Transverse colon (tissue), 4 donors: ENCODE measurements around the gene NYNRIN. TPM values are rescaled to one million over a fixed set of nuclear protein-coding genes. Genes with fewer than 3 reads are reported as not detected.

Source experiments
- DNase-seq: peaks from one replicate; pipeline ENCODE4 v3.0.0-alpha.2; 2019
- H3K27ac ChIP-seq, 4 donors: fragments of 200-600 bp; sonication (generic); 2 replicates each; pipeline ENCODE4 v1.5.1; 2016 to 2018; ENCODE audit warnings: inconsistent platforms in 4 of 4
- H3K27me3 ChIP-seq: fragments of 200-600 bp; sonication (generic); 2 replicates; pipeline ENCODE4 v1.5.1; 2017; ENCODE audit warnings: inconsistent platforms
- H3K36me3 ChIP-seq, 4 donors: fragments of 200-600 bp; sonication (generic); 2 replicates each; pipeline ENCODE4 v1.5.1; 2017 to 2019; ENCODE audit warnings: inconsistent platforms in 4 of 4
- H3K4me1 ChIP-seq, 4 donors: fragments of 200-600 bp; sonication (generic); 2 replicates each; pipeline ENCODE4 v1.5.1; 2017 to 2020; ENCODE audit warnings: inconsistent platforms in 4 of 4
- H3K4me3 ChIP-seq, 4 donors: fragments of 200-600 bp; sonication (generic); 1 replicate in 1 of 4; 2 replicates in 3 of 4; pipeline versions ENCODE4 v1.5.1 to v1.6.1; 2017 to 2019; ENCODE audit warnings: inconsistent platforms in 4 of 4
- H3K9me3 ChIP-seq, 2 donors: fragments of 200-600 bp; sonication (generic); 2 replicates each; pipeline ENCODE4 v1.5.1; 2017 to 2019; ENCODE audit warnings: inconsistent platforms in 2 of 2
- EP300 ChIP-seq: sonication (generic); formaldehyde crosslinking; IDR thresholded peaks from one replicate; pipeline ENCODE4 v1.6.1; 2017; ENCODE audit warnings: antibody characterized with exemption, low read depth
- POLR2A ChIP-seq: fragments of 450-650 bp; IDR thresholded peaks from one replicate; pipeline ENCODE4 v1.6.1; 2016; ENCODE audit warnings: antibody characterized with exemption, mild to moderate bottlenecking, moderate library complexity
- POLR2AphosphoS5 ChIP-seq, 3 donors: sonication (generic); formaldehyde crosslinking; IDR thresholded peaks; one replicate each; pipeline ENCODE4 v1.6.1; 2016; ENCODE audit warnings: antibody characterized with exemption in 3 of 3
- WGBS, 2 donors: methylation state at CpG; one replicate each; pipeline ENCODE4 v1.1.5; 2018; ENCODE audit warnings: low coverage in 1 of 2; 5-methylcytosine and 5-hydroxymethylcytosine counted together
- in situ Hi-C, 4 donors: fragments of 200-750 bp; cut with MboI; loops; one replicate each; pipeline versions ENCODE4 v1.15.0 to v1.15.1; 2017; ENCODE audit warnings: low sequenced_read_pairs in 3 of 4, low pct_ligation_motif_present in 1 of 4, low pct_unique_long_range_greater_than_20kb in 1 of 4
- intact Hi-C: fragments of 100-400 bp; cut with DNase I; formaldehyde crosslinking; loops from one replicate; pipeline ENCODE4 v1.15.1; 2023; ENCODE audit warnings: low total_unique reads
- total RNA-seq, 4 donors: library from RNA; depleted of rRNA; stranded (reverse); fragments of >200 nt; gene quantifications; one replicate each; pipeline ENCODE4 v1.1.0, GENCODE V29; 2016
- TF ChIP-seq, protein P1 (sequence below), 5 experiments: fragments of 200-600 bp in 3 of 5; fragments of 450-650 bp in 2 of 5; sonication (generic) in 3 of 5; IDR thresholded peaks; 1 replicate in 2 of 5; 2 replicates in 3 of 5; pipeline ENCODE4 v1.5.1; 2016 to 2017; ENCODE audit warnings: antibody characterized with exemption in 5 of 5, inconsistent platforms in 3 of 5, mild to moderate bottlenecking in 2 of 5, moderate library complexity in 1 of 5

NYNRIN gene
- total RNA-seq, 4 donors from 2014 or later = 2.6 to 11.4 (median 9.0) TPM

DNA sequence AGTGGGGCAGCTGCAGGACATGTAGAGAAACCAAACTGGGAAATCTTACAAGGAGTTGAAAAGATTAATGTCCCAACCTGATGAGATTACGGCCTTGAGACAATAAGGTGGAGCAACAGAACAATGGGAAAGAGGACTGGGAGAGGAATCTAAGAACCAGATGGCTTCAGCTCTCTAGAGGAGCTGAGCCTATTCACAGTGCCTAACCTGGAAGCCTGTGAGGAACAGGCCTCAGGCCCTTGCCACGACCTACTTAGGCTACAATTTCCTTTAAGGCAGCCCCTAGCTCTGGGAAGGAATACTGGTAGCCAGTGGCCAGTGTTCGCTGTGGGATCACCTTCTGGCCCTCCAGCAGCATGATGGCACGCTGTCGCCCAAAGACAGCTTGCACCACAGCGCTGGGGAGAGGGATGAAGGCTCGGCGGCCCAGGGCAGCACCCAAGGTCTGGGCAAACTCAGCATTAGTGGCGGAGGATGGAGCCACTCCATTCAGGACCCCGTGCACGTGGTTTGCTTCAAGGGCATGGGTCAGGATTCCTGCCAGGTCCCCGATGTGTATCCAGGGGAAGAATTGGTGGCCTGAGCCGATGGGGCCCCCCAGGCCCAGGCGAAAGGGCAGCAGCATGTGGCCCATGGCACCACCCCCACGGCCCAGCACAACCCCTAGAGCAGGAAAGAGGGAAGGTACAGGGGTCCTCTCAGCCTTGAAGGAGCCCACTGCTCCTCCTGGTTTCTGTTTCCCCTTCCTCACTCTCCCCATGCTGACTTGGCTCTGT lies 41.2 kb downstream of the NYNRIN start:
- intact Hi-C loops (loop anchor here (5.0 kb wide), 1 partner anchor 208 kb away; the partner anchor contains the start of genes GMPR2 and NEDD8), in situ Hi-C loops (loop anchor here (10.0 to 25.0 kb wide), 5 partner anchors 75 to 203 kb away; partner anchors contain the start of genes TINF2 (in 4 of the 4), GMPR2 (in 3 of the 4), NEDD8 (in 3 of the 4) and ADCY4 (in 2 of the 4))
- peaks cover 7 to 51% (median 14%) of the 10 kb centered on the region in 4 donors for H3K4me1 ChIP-seq
- WGBS, 2 donors = 63 to 77% methylated on average over 2 to 15 of the region's 15 CpGs
- TF ChIP-seq, protein P1, sequence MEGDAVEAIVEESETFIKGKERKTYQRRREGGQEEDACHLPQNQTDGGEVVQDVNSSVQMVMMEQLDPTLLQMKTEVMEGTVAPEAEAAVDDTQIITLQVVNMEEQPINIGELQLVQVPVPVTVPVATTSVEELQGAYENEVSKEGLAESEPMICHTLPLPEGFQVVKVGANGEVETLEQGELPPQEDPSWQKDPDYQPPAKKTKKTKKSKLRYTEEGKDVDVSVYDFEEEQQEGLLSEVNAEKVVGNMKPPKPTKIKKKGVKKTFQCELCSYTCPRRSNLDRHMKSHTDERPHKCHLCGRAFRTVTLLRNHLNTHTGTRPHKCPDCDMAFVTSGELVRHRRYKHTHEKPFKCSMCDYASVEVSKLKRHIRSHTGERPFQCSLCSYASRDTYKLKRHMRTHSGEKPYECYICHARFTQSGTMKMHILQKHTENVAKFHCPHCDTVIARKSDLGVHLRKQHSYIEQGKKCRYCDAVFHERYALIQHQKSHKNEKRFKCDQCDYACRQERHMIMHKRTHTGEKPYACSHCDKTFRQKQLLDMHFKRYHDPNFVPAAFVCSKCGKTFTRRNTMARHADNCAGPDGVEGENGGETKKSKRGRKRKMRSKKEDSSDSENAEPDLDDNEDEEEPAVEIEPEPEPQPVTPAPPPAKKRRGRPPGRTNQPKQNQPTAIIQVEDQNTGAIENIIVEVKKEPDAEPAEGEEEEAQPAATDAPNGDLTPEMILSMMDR (IDR thresholded peaks at IDR 0.05) = no peak
- TF ChIP-seq POLR2AphosphoS5 (IDR thresholded peaks at IDR 0.05) (peak in 1 of 3 donors; percentile 35), EP300 (no peak)
- no peak overlapping the region for H3K4me3 ChIP-seq
- H3K9me3 ChIP-seq = no peaks in the 10 kb centered on the region
- peaks cover 0 to 17% (median 6%) of the 10 kb centered on the region in 4 donors for H3K36me3 ChIP-seq
- no peak overlapping the region for H3K27ac ChIP-seq
- no peak for DNase-seq
- no peaks in the 10 kb centered on the region for H3K27me3 ChIP-seq

DNA sequence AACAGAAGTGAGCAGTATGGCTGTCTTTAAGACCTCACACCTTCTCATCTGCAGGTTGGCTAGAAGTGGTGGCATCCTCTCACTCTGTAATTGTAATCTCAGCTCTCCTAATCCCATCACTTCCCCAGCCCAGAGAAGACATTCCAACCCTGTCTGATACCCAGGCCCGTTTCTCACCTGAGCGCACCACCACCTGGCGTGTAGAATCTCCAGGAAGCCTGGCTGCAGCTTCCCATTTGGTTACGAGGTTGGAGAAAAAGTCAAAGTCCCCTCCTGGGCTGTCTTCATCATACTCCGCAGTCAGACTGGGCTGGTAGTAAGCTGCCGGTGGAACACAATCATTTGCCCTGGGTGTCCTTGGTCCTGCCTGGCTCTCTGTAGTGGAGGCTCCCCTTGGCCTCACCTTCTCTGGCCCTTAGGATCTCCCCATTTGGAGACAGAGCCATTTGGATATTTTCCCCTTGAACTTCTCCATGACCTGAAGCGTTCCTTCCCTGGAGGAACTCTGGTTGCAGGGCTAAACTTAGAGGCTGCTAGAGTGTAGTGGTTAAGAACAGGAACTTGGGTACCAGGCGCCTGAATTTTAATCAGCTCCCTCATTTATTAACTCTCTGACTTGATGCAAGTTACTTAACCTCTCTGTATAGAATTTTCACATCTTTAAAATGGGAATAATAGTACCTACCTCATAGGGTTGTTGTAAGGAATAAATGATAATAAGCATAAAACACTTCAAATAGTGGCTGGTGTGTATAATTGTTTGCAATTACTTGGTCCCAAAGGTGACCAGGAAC lies 42.0 kb downstream of the NYNRIN start:
- peaks cover 0 to 17% (median 6%) of the 10 kb centered on the region in 4 donors for H3K36me3 ChIP-seq
- DNase-seq = no peak
- in situ Hi-C loops = loop anchor here in 3 of 4 donors (25.0 kb wide), 2 partner anchors 104 to 204 kb away; partner anchors contain the start of genes GMPR2 (in 3 of the 3), NEDD8 (in 3 of the 3), TINF2 (in 3 of the 3) and ADCY4 (in 1 of the 3)

DNA sequence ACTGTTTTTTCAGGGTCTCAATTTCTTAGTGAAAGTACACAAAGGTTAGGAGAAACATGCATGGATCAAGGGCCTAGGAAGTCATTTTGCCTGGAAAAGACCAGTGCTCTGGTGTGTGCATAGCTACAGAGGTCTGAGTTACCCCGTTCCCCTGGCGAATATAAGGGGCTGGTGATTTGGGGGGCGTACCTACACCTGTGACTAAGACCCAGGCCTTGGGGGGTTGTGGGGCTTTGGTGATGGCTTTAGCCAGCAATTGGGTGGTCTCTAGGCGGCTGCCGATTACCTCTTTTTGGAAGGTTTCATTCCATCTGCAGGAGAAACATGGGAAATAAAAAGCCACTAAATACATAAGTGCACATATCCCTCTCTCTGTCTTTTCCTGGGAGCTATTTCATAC lies 42.7 kb downstream of the NYNRIN start:
- WGBS, 2 donors = 46 to 56% methylated on average over 4 to 5 of the region's 5 CpGs
- TF ChIP-seq POLR2AphosphoS5 (IDR thresholded peaks at IDR 0.05) (no peak), POLR2A (no peak), EP300 (no peak)
- TF ChIP-seq, protein P1 (IDR thresholded peaks at IDR 0.05) = no peak
- Histone ChIP-seq H3K27ac (peak overlapping the region; percentile 95 to 98 (median 96)), H3K27me3 (no peaks in the 10 kb centered on the region), H3K4me3 (peak overlapping the region in 2 of 4 donors; percentile 57 to 60), H3K9me3 (no peaks in the 10 kb centered on the region), H3K4me1 (peaks cover 7 to 46% (median 14%) of the 10 kb centered on the region in 4 donors), H3K36me3 (peaks cover 0 to 17% (median 6%) of the 10 kb centered on the region in 4 donors)
- DNase-seq = no peak
- in situ Hi-C loops (loop anchor here in 3 of 4 donors (25.0 kb wide), 2 partner anchors 104 to 204 kb away; partner anchors contain the start of genes GMPR2 (in 3 of the 3), NEDD8 (in 3 of the 3), TINF2 (in 3 of the 3) and ADCY4 (in 1 of the 3)), intact Hi-C loops (loop anchor here (5.0 kb wide), 1 partner anchor 209 kb away; the partner anchor contains the start of genes GMPR2 and NEDD8)

More for the DNA sequence above, 42.0 kb downstream of the NYNRIN start:
- peaks cover 7 to 51% (median 14%) of the 10 kb centered on the region in 4 donors for H3K4me1 ChIP-seq
- H3K9me3 ChIP-seq = no peaks in the 10 kb centered on the region
- peak in 1 of 3 donors; percentile 8 for TF ChIP-seq POLR2AphosphoS5 (IDR thresholded peaks at IDR 0.05)
- no peak for TF ChIP-seq POLR2A
- intact Hi-C loops = loop anchor here (5.0 kb wide), 1 partner anchor 209 kb away; the partner anchor contains the start of genes GMPR2 and NEDD8
- H3K4me3 ChIP-seq = no peak overlapping the region
- WGBS, 2 donors = 71 to 89% methylated on average over 1 to 8 of the region's 8 CpGs
- peak overlapping the region; percentile 95 to 98 (median 96) for H3K27ac ChIP-seq
- no peaks in the 10 kb centered on the region for H3K27me3 ChIP-seq

DNA sequence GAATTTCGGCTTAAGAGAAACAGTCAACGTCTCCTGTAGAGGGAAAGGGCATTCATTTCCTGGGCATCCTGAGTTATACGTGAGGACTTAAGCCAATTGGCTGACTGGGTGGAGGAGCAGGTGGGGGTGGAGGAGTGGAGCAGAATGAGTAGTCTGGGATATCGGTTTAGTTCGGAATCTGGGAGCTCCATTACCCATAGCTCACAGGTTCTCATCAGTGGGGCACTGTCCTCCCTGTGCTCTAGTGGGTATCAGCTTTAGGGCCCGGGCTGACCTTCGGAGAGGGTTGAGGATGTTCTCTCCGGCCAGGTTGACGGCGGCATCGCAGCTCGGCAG lies 43.1 kb downstream of the NYNRIN start:
- Histone ChIP-seq H3K27me3 (no peaks in the 10 kb centered on the region), H3K4me1 (peaks cover 7 to 43% (median 14%) of the 10 kb centered on the region in 4 donors), H3K27ac (peak overlapping the region; percentile 95 to 98 (median 96)), H3K36me3 (peaks cover 0 to 17% (median 6%) of the 10 kb centered on the region in 4 donors), H3K4me3 (peak overlapping the region; percentile 46 to 60 (median 55)), H3K9me3 (no peaks in the 10 kb centered on the region)
- WGBS, 2 donors = 0 to 1% methylated on average over 3 to 12 of the region's 12 CpGs
- DNase-seq = peak; percentile 35
- intact Hi-C loops = loop anchor here (5.0 kb wide), 1 partner anchor 210 kb away; the partner anchor contains the start of genes GMPR2 and NEDD8
- in situ Hi-C loops = loop anchor here in 3 of 4 donors (25.0 kb wide), 2 partner anchors 105 to 205 kb away; partner anchors contain the start of genes GMPR2 (in 3 of the 3), NEDD8 (in 3 of the 3), TINF2 (in 3 of the 3) and ADCY4 (in 1 of the 3)
- TF ChIP-seq POLR2A = no peak
- TF ChIP-seq POLR2AphosphoS5 (IDR thresholded peaks at IDR 0.05) = peak in 1 of 3 donors; percentile 3
